ENCODE results near the gene GDF11.

GRCh38 chr12:55703901-55704761 is 38.8 kb upstream of the GDF11 start:
- TF ChIP-seq CTCF (IDR thresholded peaks at IDR 0.05) (no peak), POLR2A (IDR thresholded peaks at IDR 0.05) (no peak)

All from uterus (tissue), 2 donors.